Osteocyte (in vitro differentiated cells): Measurements from ENCODE around the gene ACTN1. TPM values are rescaled to one million over a fixed set of nuclear protein-coding genes. Genes with fewer than 3 reads are reported as not detected.

Experiments
- DNase-seq: peaks from one replicate; pipeline ENCODE4 v3.0.0; 2021; ENCODE audit warnings: mixed read lengths; ENCODE audit not compliant: unreplicated experiment; ENCODE audit errors: extremely low spot score
- H3K27ac Mint-ChIP-seq: one replicate; pipeline ENCODE4 v1.8.0; 2021; ENCODE audit warnings: mild to moderate bottlenecking, mixed read lengths; ENCODE audit not compliant: unreplicated experiment
- H3K27me3 Mint-ChIP-seq: one replicate; pipeline ENCODE4 v1.8.0; 2021; ENCODE audit warnings: mixed read lengths; ENCODE audit not compliant: unreplicated experiment
- H3K36me3 Mint-ChIP-seq: one replicate; pipeline ENCODE4 v1.8.0; 2021; ENCODE audit warnings: mixed read lengths; ENCODE audit not compliant: unreplicated experiment
- H3K4me1 Mint-ChIP-seq: one replicate; pipeline ENCODE4 v1.8.0; 2021; ENCODE audit warnings: mixed read lengths; ENCODE audit not compliant: unreplicated experiment
- H3K4me3 Mint-ChIP-seq: one replicate; pipeline ENCODE4 v1.8.0; 2021; ENCODE audit warnings: mild to moderate bottlenecking, moderate library complexity, mixed read lengths; ENCODE audit not compliant: unreplicated experiment
- H3K9me3 Mint-ChIP-seq: one replicate; pipeline ENCODE4 v1.8.0; 2021; ENCODE audit warnings: mixed read lengths; ENCODE audit not compliant: unreplicated experiment
- total RNA-seq: library from RNA; stranded (reverse); gene quantifications from 2 replicates; pipeline ENCODE4 v1.2.1, GENCODE V29; 2021
- TF ChIP-seq, protein P1 (sequence below): fragments of 200-600 bp; sonication (generic); IDR thresholded peaks from 2 replicates; pipeline ENCODE4 v1.5.0; 2021; ENCODE audit warnings: antibody characterized with exemption, mild to moderate bottlenecking, moderate library complexity

Gene ACTN1
- total RNA-seq, 1 donor from 2014 or later: 380 TPM

DNA sequence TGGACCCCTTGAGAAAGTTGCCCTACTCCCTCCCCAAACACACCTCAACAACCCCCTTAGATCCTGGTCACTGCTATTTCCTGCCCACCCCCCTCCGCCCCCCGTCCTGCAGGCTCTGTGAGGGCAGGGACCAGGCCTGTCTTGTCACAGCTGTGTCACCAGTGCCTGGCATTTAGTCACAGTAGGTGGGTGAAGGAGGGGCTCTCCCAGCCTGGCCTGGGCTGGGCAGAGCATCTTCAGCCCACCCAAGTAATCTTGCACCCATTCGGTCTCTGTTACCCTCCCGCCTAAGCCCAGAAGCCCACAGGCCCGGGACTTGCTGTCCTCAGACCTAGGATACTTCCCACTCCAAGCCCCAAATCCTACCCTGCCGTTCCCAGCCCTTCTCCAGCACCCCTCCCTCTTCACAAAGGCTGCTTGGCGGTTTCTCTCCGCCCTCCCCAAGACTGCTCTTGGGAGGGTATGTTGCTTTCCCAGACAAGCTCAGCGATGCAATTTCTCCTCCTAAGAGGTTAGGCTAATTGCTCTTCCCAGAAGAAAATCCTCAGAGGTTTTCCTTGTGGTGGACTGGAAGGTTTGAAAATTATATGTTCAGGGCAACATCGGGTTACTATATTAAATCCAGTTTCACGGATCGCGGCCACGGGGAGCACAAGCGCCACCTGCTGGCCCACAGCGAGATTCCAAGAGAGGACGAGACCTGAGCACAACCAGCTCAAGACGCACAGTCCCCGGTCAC lies 135.5 kb downstream of the ACTN1 start:
- H3K27ac Mint-ChIP-seq: peak overlapping the region; percentile 70
- DNase-seq: peak; percentile 93
- H3K9me3 Mint-ChIP-seq: no peaks in the 10 kb centered on the region
- no peak overlapping the region for H3K4me3 Mint-ChIP-seq
- peaks cover 12% of the 10 kb centered on the region for H3K36me3 Mint-ChIP-seq
- TF ChIP-seq, protein P1, sequence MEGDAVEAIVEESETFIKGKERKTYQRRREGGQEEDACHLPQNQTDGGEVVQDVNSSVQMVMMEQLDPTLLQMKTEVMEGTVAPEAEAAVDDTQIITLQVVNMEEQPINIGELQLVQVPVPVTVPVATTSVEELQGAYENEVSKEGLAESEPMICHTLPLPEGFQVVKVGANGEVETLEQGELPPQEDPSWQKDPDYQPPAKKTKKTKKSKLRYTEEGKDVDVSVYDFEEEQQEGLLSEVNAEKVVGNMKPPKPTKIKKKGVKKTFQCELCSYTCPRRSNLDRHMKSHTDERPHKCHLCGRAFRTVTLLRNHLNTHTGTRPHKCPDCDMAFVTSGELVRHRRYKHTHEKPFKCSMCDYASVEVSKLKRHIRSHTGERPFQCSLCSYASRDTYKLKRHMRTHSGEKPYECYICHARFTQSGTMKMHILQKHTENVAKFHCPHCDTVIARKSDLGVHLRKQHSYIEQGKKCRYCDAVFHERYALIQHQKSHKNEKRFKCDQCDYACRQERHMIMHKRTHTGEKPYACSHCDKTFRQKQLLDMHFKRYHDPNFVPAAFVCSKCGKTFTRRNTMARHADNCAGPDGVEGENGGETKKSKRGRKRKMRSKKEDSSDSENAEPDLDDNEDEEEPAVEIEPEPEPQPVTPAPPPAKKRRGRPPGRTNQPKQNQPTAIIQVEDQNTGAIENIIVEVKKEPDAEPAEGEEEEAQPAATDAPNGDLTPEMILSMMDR: peak; percentile 96
- H3K4me1 Mint-ChIP-seq: peaks cover 43% of the 10 kb centered on the region
- H3K27me3 Mint-ChIP-seq: no peaks in the 10 kb centered on the region

GRCh38 chr14:68842298-68842697 lies 136.8 kb downstream of the ACTN1 start:
- Mint-ChIP-seq H3K36me3 (peaks cover 12% of the 10 kb centered on the region), H3K4me1 (peaks cover 43% of the 10 kb centered on the region), H3K27me3 (no peaks in the 10 kb centered on the region), H3K9me3 (peaks cover under 1% of the 10 kb centered on the region), H3K27ac (peak overlapping the region; percentile 53), H3K4me3 (no peak overlapping the region)
- DNase-seq: no peak
- TF ChIP-seq, protein P1: no peak

DNA sequence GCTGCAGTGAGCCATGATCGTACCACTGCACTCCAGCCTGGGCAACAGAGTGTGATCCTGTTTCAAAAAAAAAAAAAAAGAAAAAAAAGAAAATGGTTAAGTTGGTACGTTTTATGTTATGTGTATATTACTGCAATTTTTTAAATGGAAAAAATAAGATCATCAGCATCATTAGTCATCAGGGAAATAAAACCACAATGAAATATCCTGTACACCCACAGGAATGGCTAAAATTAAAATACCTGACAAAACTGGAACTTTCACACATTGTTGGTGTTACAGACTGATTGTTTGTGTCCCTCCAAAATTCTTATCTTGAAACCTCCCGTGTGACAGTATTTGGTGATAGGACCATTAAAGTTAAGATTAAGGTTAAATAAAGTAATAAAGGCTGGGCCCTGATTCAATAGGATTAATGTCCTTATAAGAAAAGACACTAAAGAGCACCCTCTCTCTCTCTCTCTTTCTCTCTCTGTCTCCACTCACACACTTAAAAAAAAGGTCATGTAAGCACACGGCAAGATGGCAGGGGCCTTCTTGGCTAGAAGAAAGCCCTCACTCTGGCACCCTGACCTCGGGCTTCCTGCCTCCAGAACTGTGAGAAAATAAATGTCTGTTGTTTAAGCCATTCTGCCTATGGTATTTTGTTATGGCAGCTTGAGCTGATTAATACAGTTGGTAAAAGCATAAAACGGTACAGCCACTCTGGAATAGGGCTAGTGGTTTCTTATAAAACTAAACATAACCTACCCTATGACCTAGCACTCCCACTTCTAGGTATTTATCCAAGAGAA lies 137.9 kb downstream of the ACTN1 start:
- Mint-ChIP-seq H3K9me3 (peaks cover 9% of the 10 kb centered on the region), H3K4me3 (peak overlapping the region; percentile 2), H3K4me1 (peaks cover 43% of the 10 kb centered on the region), H3K36me3 (peaks cover 16% of the 10 kb centered on the region), H3K27me3 (no peaks in the 10 kb centered on the region), H3K27ac (peak overlapping the region; percentile 93)
- TF ChIP-seq, protein P1: no peak
- no peak for DNase-seq

GRCh38 chr14:68840454-68840853 lies 138.6 kb downstream of the ACTN1 start:
- Mint-ChIP-seq H3K9me3 (peaks cover 17% of the 10 kb centered on the region), H3K4me3 (no peak overlapping the region), H3K27ac (peak overlapping the region; percentile 93), H3K4me1 (peaks cover 43% of the 10 kb centered on the region), H3K27me3 (no peaks in the 10 kb centered on the region), H3K36me3 (peaks cover 23% of the 10 kb centered on the region)
- TF ChIP-seq, protein P1: no peak
- no peak for DNase-seq

GRCh38 chr14:68836082-68836481 lies 143.0 kb downstream of the ACTN1 start:
- Mint-ChIP-seq H3K4me3 (no peak overlapping the region), H3K27ac (no peak overlapping the region), H3K4me1 (peaks cover 8% of the 10 kb centered on the region), H3K36me3 (peaks cover 35% of the 10 kb centered on the region), H3K9me3 (peaks cover 28% of the 10 kb centered on the region), H3K27me3 (no peaks in the 10 kb centered on the region)
- no peak for DNase-seq
- TF ChIP-seq, protein P1: no peak
